ENCODE results near the gene SRGAP2B. TPM values are rescaled to one million over a fixed set of nuclear protein-coding genes. Genes with fewer than 3 reads are reported as not detected.
"Not testable (repeated sequence)": the region's sequence is repeated elsewhere in the genome, so short reads cannot be mapped to it uniquely, and the experiment has no call there.

The SRGAP2B gene
- total RNA-seq, 1 donor from 2014 or later, result 23.3 TPM

- ATAC-seq (ENCODE audit: low read depth); DNase-seq; H3K4me1 Mint-ChIP-seq; H3K9me3 Mint-ChIP-seq; H3K27me3 Mint-ChIP-seq; H3K4me3 Mint-ChIP-seq; intact Hi-C loops (cut with micrococcal nuclease); CTCF ChIA-PET; POLR2A ChIA-PET; H3K36me3 Mint-ChIP-seq (ENCODE audit: low read depth); H3K27ac Mint-ChIP-seq: not testable (repeated sequence)
These were observed 205.5 kb downstream of the SRGAP2B start for GRCh38 chr1:144889450-144890115.

GRCh38 chr1:144883022-144883421 is 212.1 kb downstream of the SRGAP2B start:
- H3K27me3 Mint-ChIP-seq; H3K4me3 Mint-ChIP-seq; H3K4me1 Mint-ChIP-seq; POLR2A ChIA-PET; intact Hi-C loops (cut with micrococcal nuclease); H3K27ac Mint-ChIP-seq; DNase-seq; H3K36me3 Mint-ChIP-seq (ENCODE audit: low read depth); H3K9me3 Mint-ChIP-seq; CTCF ChIA-PET; ATAC-seq (ENCODE audit: low read depth): not testable (repeated sequence)

GRCh38 chr1:144882343-144882742 is 212.8 kb downstream of the SRGAP2B start:
- H3K27me3 Mint-ChIP-seq; H3K4me3 Mint-ChIP-seq; intact Hi-C loops (cut with micrococcal nuclease); H3K9me3 Mint-ChIP-seq; POLR2A ChIA-PET; CTCF ChIA-PET; H3K36me3 Mint-ChIP-seq (ENCODE audit: low read depth); DNase-seq; ATAC-seq (ENCODE audit: low read depth); H3K27ac Mint-ChIP-seq; H3K4me1 Mint-ChIP-seq: not testable (repeated sequence)

GRCh38 chr1:144858607-144859006 is 236.5 kb downstream of the SRGAP2B start:
- CTCF ChIA-PET; H3K27me3 Mint-ChIP-seq; POLR2A ChIA-PET; H3K4me3 Mint-ChIP-seq; DNase-seq; H3K4me1 Mint-ChIP-seq; ATAC-seq (ENCODE audit: low read depth); H3K9me3 Mint-ChIP-seq; H3K36me3 Mint-ChIP-seq (ENCODE audit: low read depth); intact Hi-C loops (cut with micrococcal nuclease); H3K27ac Mint-ChIP-seq: not testable (repeated sequence)

Other genes with a start within 250 kb of the SRGAP2B start
- gene FAM72D, start 646 bp upstream of the SRGAP2B start, total RNA-seq, result 0.17 and 0.20 TPM in 2 replicates
- not detected in 2 replicates for gene PPIAL4D, start 146.8 kb upstream of the SRGAP2B start, total RNA-seq

Data from activated B cell treated with CpG ODN at 0.5 μM for 24 hours (primary cell).